Measurements from ENCODE around the gene HPS1.

GRCh38 chr10:98438715-98439114 is 8.0 kb downstream of the HPS1 start:
- TF ChIP-seq CTCF (IDR thresholded peaks at IDR 0.05) = no peak
- no peak for TF ChIP-seq POLR2A (IDR thresholded peaks at IDR 0.05)
